Epidermal melanocyte (primary cell): ENCODE results near the gene SLC37A3.
"Not testable (repeated sequence)": the region's sequence is repeated elsewhere in the genome, so short reads cannot be mapped to it uniquely, and the experiment has no call there.

Experiments
- DNase-seq: peaks from one replicate; pipeline ENCODE4 v3.0.0; 2011; ENCODE audit warnings: low spot score; ENCODE audit not compliant: insufficient read length

The SLC37A3 gene

GRCh38 chr7:140315498-140316164 lies 82.7 kb downstream of the SLC37A3 start:
- no peak for DNase-seq

GRCh38 chr7:140314573-140315480 lies 83.5 kb downstream of the SLC37A3 start:
- no peak for DNase-seq

- DNase-seq: no peak
These were observed 86.0 kb downstream of the SLC37A3 start for GRCh38 chr7:140312141-140312846.

- not testable (repeated sequence) for DNase-seq
These were observed 87.2 kb downstream of the SLC37A3 start for GRCh38 chr7:140311128-140311527.

GRCh38 chr7:140310337-140311002 lies 87.9 kb downstream of the SLC37A3 start:
- DNase-seq: no peak

- no peak for DNase-seq
These were observed 90.3 kb downstream of the SLC37A3 start for GRCh38 chr7:140308060-140308459.

GRCh38 chr7:140304191-140304799 lies 94.0 kb downstream of the SLC37A3 start:
- no peak for DNase-seq

GRCh38 chr7:140300243-140301136 lies 97.8 kb downstream of the SLC37A3 start:
- no peak for DNase-seq

GRCh38 chr7:140298213-140298612 lies 100.1 kb downstream of the SLC37A3 start:
- DNase-seq: no peak

- DNase-seq: no peak
These were observed 101.1 kb downstream of the SLC37A3 start for GRCh38 chr7:140297192-140297591.

- no peak for DNase-seq
These were observed 103.0 kb downstream of the SLC37A3 start for GRCh38 chr7:140295224-140295738.

- DNase-seq: no peak
These were observed 103.9 kb downstream of the SLC37A3 start for GRCh38 chr7:140294454-140294853.

GRCh38 chr7:140292438-140292837 lies 105.9 kb downstream of the SLC37A3 start:
- no peak for DNase-seq

- DNase-seq: no peak
These were observed 108.5 kb downstream of the SLC37A3 start for GRCh38 chr7:140289804-140290203.

GRCh38 chr7:140287988-140288387 lies 110.3 kb downstream of the SLC37A3 start:
- DNase-seq: no peak

GRCh38 chr7:140285938-140286337 lies 112.4 kb downstream of the SLC37A3 start:
- no peak for DNase-seq

- no peak for DNase-seq
These were observed 114.3 kb downstream of the SLC37A3 start for GRCh38 chr7:140284062-140284461.
